Left lung (tissue), 10 donors: Measurements from ENCODE around the gene FHL2. TPM values are rescaled to one million over a fixed set of nuclear protein-coding genes. Genes with fewer than 3 reads are reported as not detected.

Experiments
- ATAC-seq: fragments of 200-7000 bp; cut with Tn5 transposase; one replicate; pipeline ENCODE4 v1.9.1; 2020; ENCODE audit warnings: moderate library complexity
- DNase-seq, 4 donors: peaks; one replicate each; pipeline ENCODE4 v3.0.0-alpha.2; 2013 to 2020
- H3K27ac ChIP-seq, 2 donors: fragments of 200-600 bp; sonication (generic) in 1 of 2; one replicate each; pipeline versions ENCODE4 v1.5.0 to v1.8.0; 2020 to 2021
- H3K27me3 ChIP-seq, 2 donors: fragments of 200-600 bp; sonication (generic) in 1 of 2; one replicate each; pipeline versions ENCODE4 v1.5.0 to v1.8.0; 2020 to 2021
- H3K36me3 ChIP-seq, 2 donors: fragments of 200-600 bp; sonication (generic) in 1 of 2; one replicate each; pipeline versions ENCODE4 v1.5.0 to v1.8.0; 2020 to 2021
- H3K4me1 ChIP-seq, 2 donors: fragments of 200-600 bp; one replicate each; pipeline ENCODE4 v1.8.0; 2021
- H3K4me3 ChIP-seq, 2 donors: fragments of 200-600 bp; sonication (generic) in 1 of 2; one replicate each; pipeline versions ENCODE4 v1.5.0 to v1.8.0; 2020 to 2021; ENCODE audit warnings: mild to moderate bottlenecking in 1 of 2
- H3K9me3 ChIP-seq, 2 donors: fragments of 200-600 bp; sonication (generic) in 1 of 2; one replicate each; pipeline versions ENCODE4 v1.5.0 to v1.8.0; 2020 to 2021
- CTCF ChIP-seq, 2 donors: fragments of 200-600 bp; sonication (generic) in 1 of 2; IDR thresholded peaks; one replicate each; pipeline versions ENCODE4 v1.5.0 to v1.8.0; 2021; ENCODE audit warnings: antibody characterized with exemption in 2 of 2
- intact Hi-C, 2 donors: fragments of 100-400 bp; cut with DNase I; formaldehyde crosslinking; loops; one replicate each; pipeline versions ENCODE4 v1.11.2 to v1.14.2; 2022
- polyA plus RNA-seq, 6 donors: library from polyadenylated mRNA; unstranded; fragments of 120-200 nt; gene quantifications; one replicate each; pipeline ENCODE4 v1.2.1, GENCODE V29; 2013; ENCODE audit not compliant: insufficient read length in 6 of 6
- total RNA-seq, 2 donors: library from RNA; stranded (reverse); fragmentation: NEBNext Ultra II Directional; extraction: Animal tissue kit (Norgen Biotek cat#: 25700); gene quantifications; one replicate each; pipeline ENCODE4 v1.2.1, GENCODE V29; 2021
- donor health status: DM: no; HTN: yes; CAD: no.
- donor health status: DM: no; HTN: no; CAD: no.

FHL2 gene
- total and polyA plus RNA-seq, 8 donors, result 5.0 to 30.1 (median 6.6) TPM

DNA sequence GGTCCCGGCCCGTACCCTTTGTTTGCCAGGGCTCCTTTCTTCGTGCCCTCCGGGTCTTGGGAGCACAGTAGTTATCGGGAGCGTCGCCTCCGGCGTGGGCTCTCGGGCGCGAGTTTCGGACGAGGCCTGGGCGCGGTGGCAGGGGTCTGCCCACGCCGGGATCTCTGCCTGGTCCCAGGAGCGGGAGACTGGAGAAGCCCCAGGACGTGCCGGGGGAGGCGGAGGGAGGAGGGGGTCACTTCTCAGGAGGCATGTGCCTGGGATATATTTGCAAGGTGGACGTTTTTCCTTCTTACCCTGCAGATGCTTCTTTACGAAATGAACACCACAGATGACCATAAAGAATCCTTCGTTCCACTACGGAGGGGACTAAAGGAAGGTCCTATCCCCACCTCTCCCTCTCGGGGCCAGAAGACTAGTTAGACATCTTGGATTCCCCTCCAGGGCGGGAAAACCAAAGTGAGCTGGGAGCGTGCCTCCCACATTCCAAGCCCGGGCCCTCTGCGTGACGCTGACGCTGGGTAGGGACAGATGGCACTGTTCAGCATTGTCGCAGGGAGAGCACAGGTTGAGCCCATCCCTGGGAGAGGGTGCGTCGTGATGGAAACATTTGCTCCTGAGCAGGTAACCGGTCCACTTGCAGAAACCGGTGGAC, 483 bp upstream of the FHL2 start:
- peak overlapping the region in 1 of 2 donors; percentile 54 for H3K27ac ChIP-seq
- H3K36me3 ChIP-seq, result no peaks in the 10 kb centered on the region
- H3K9me3 ChIP-seq, result no peaks in the 10 kb centered on the region
- peak overlapping the region; percentile 40 to 63 for H3K4me3 ChIP-seq
- TF ChIP-seq CTCF (IDR thresholded peaks at IDR 0.05), result no peak
- peaks cover 14 to 50% of the 10 kb centered on the region in 2 donors for H3K27me3 ChIP-seq
- intact Hi-C loops, result no loop called here
- DNase-seq (no peak), ATAC-seq (no peak)
- H3K4me1 ChIP-seq, result peaks cover 4 to 10% of the 10 kb centered on the region in 2 donors

DNA sequence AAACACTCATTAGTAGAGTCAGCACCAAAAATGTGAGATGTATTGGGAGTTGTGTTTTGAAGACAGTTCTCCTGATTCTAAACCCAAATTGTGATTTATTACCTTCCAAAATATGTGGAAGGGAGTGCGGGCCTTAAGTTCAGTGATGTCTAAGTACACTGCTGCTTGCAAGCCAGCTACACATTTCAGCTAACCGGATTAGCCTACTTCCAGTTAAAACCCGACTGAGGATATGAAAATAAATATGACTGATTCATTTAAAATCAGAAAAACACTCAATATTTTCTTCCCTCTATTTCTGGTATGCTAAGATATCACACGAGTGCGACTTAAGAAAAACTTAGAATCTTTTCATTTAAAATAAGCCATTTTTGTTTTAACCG, 907 bp downstream of the FHL2 start:
- Histone ChIP-seq H3K36me3 (no peaks in the 10 kb centered on the region), H3K4me1 (peaks cover 0 to 10% of the 10 kb centered on the region in 2 donors), H3K27me3 (peaks cover 14 to 48% of the 10 kb centered on the region in 2 donors), H3K9me3 (no peaks in the 10 kb centered on the region), H3K4me3 (peak overlapping the region; percentile 40 to 63), H3K27ac (peak overlapping the region in 1 of 2 donors; percentile 54)
- no peak for TF ChIP-seq CTCF (IDR thresholded peaks at IDR 0.05)
- intact Hi-C loops, result no loop called here
- no peak for ATAC-seq
- DNase-seq, result no peak

GRCh38 chr2:105397025-105397722, 1.7 kb downstream of the FHL2 start:
- DNase-seq (no peak), ATAC-seq (no peak)
- H3K27me3 ChIP-seq, result peaks cover 14 to 48% of the 10 kb centered on the region in 2 donors
- intact Hi-C loops, result no loop called here
- H3K27ac ChIP-seq, result no peak overlapping the region
- no peaks in the 10 kb centered on the region for H3K9me3 ChIP-seq
- H3K36me3 ChIP-seq, result no peaks in the 10 kb centered on the region
- H3K4me1 ChIP-seq, result peaks cover 0 to 10% of the 10 kb centered on the region in 2 donors
- H3K4me3 ChIP-seq, result no peak overlapping the region
- no peak for TF ChIP-seq CTCF (IDR thresholded peaks at IDR 0.05)

GRCh38 chr2:105396254-105397024, 2.4 kb downstream of the FHL2 start:
- Histone ChIP-seq H3K27me3 (peaks cover 14 to 48% of the 10 kb centered on the region in 2 donors), H3K27ac (no peak overlapping the region), H3K4me1 (peaks cover 0 to 10% of the 10 kb centered on the region in 2 donors), H3K36me3 (no peaks in the 10 kb centered on the region), H3K9me3 (no peaks in the 10 kb centered on the region), H3K4me3 (no peak overlapping the region)
- intact Hi-C loops, result no loop called here
- DNase-seq (no peak), ATAC-seq (peak; percentile 29)
- no peak for TF ChIP-seq CTCF (IDR thresholded peaks at IDR 0.05)

GRCh38 chr2:105395691-105396090, 3.2 kb downstream of the FHL2 start:
- Histone ChIP-seq H3K27ac (no peak overlapping the region), H3K36me3 (no peaks in the 10 kb centered on the region), H3K4me1 (peaks cover 0 to 10% of the 10 kb centered on the region in 2 donors), H3K4me3 (no peak overlapping the region), H3K9me3 (no peaks in the 10 kb centered on the region), H3K27me3 (peaks cover 14 to 48% of the 10 kb centered on the region in 2 donors)
- intact Hi-C loops, result no loop called here
- no peak for DNase-seq
- ATAC-seq, result no peak
- TF ChIP-seq CTCF (IDR thresholded peaks at IDR 0.05), result no peak
